Measurements from ENCODE around the gene S100A2.

DNA sequence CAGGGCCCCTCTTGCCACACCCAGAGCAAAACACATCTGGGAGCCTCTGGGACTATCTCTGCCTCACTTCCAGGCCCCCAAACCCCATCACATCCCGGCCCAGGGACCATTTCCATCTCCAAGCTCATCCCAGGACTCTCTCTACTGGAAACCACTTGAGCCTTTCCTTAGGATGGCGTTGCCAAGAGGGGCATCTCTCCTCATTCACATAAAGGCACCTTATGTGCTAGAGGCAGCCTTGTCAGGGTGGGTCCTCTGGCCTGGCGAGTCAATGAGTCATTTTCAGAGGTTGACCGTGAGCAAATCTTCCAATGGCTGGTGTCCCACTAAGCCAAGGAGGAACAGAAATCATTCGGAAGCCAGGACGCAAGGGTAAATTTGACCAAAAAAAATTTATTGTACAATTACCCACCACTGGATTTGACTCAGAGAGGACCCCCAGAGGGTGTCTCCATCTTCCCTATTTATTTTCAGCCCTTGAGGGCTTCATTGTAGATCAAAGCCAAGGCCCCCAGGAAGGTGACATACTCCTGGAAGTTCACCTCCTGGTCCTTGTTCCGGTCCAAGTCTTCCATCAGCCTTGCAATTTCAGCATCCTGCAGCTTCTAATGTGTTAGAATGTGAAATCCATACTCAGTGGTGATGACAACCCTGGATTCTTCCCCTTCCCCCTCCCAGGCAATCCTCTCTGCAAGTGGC lies 31.3 kb downstream of the S100A2 start:
- TF ChIP-seq CTCF (IDR thresholded peaks at IDR 0.05) = no peak
- no peak for TF ChIP-seq POLR2A (IDR thresholded peaks at IDR 0.05)
- TF ChIP-seq POLR2AphosphoS5 (IDR thresholded peaks at IDR 0.05) = no peak
